GM21423 (cell line): ENCODE measurements around the gene PRKCG.
A peak's percentile ranks its signal among the peaks of the same experiment; 100 is the strongest.

Source experiments
- ATAC-seq: cut with Tn5 transposase; IDR thresholded peaks from one replicate; pipeline ENCODE4 v1.9.1; 2021; ENCODE audit warnings: mild to moderate bottlenecking, moderate library complexity; ENCODE audit not compliant: unreplicated experiment

Gene PRKCG

GRCh38 chr19:53871454-53871853 lies 10.5 kb upstream of the PRKCG start:
- ATAC-seq, result no peak

- no peak for ATAC-seq
Measured at GRCh38 chr19:53872762-53873161, 9.2 kb upstream of the PRKCG start.

- no peak for ATAC-seq
Measured at GRCh38 chr19:53873773-53874605, 8.0 kb upstream of the PRKCG start.

GRCh38 chr19:53874606-53874990 lies 7.4 kb upstream of the PRKCG start:
- no peak for ATAC-seq

- ATAC-seq, result no peak
Measured at GRCh38 chr19:53875602-53876325, 6.2 kb upstream of the PRKCG start.

- ATAC-seq, result no peak
Measured at GRCh38 chr19:53876651-53877224, 5.3 kb upstream of the PRKCG start.

GRCh38 chr19:53877361-53877766 lies 4.6 kb upstream of the PRKCG start:
- ATAC-seq, result no peak

GRCh38 chr19:53878776-53879139 lies 3.2 kb upstream of the PRKCG start:
- no peak for ATAC-seq

GRCh38 chr19:53879140-53880081 lies 2.6 kb upstream of the PRKCG start:
- ATAC-seq, result peak; percentile 85

- ATAC-seq, result no peak
Measured at GRCh38 chr19:53880711-53881481, 1.1 kb upstream of the PRKCG start.

- no peak for ATAC-seq
Measured at GRCh38 chr19:53882391-53883050, 524 bp downstream of the PRKCG start.

GRCh38 chr19:53883231-53883661 lies 1.2 kb downstream of the PRKCG start:
- ATAC-seq, result no peak

- no peak for ATAC-seq
Measured at GRCh38 chr19:53883741-53884140, 1.7 kb downstream of the PRKCG start.

- no peak for ATAC-seq
Measured at GRCh38 chr19:53884256-53884655, 2.3 kb downstream of the PRKCG start.

- no peak for ATAC-seq
Measured at GRCh38 chr19:53885036-53885435, 3.0 kb downstream of the PRKCG start.

GRCh38 chr19:53892301-53892980 lies 10.4 kb downstream of the PRKCG start:
- ATAC-seq, result no peak

- ATAC-seq, result no peak
Measured at GRCh38 chr19:53892981-53893325, 11.0 kb downstream of the PRKCG start.

- ATAC-seq, result no peak
Measured at GRCh38 chr19:53894707-53895106, 12.7 kb downstream of the PRKCG start.

- no peak for ATAC-seq
Measured at GRCh38 chr19:53896682-53897081, 14.7 kb downstream of the PRKCG start.
